ENCODE results near the gene SRMS. TPM values are rescaled to one million over a fixed set of nuclear protein-coding genes. Genes with fewer than 3 reads are reported as not detected.

The SRMS gene
- total and polyA plus RNA-seq, 2 of the 13 experiments (the other 11 are each of a cell fraction or from before 2014, with no cell fraction given) = not detected

DNA sequence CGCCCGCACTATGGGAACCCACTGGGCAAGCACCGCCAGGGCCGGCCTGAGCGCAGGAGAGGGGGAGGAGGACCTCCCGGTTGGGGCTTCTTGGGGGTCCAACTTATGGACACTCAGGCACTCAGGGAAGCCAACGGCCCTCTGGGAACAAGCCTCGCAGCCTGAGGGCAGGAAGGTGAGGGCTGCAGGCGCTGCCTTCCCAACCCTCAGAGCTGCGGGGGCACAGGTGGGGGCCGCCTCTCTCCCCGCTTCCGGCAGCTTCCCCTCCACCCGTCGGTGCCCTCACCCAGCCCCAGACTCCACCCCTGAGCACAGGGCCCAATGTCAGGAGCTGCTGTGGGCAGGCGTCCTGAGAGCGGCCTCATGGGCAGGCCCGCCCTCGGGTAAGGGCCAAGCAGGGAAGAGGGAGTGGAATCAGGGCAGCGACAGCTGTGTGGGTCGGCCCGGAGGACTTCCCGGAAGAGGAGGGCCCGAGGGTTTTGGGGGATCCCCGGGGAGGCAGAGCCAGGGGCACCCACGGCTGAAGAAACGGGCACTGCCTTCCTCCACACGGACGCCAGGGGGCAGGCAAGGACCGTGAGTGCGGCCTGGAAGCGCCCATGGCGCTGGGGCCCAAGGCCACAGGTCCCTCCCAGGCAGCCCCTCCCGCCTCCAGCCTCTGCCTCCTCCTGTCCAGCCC, 9.9 kb downstream of the SRMS start (continued):
- TF ChIP-seq, protein P1, sequence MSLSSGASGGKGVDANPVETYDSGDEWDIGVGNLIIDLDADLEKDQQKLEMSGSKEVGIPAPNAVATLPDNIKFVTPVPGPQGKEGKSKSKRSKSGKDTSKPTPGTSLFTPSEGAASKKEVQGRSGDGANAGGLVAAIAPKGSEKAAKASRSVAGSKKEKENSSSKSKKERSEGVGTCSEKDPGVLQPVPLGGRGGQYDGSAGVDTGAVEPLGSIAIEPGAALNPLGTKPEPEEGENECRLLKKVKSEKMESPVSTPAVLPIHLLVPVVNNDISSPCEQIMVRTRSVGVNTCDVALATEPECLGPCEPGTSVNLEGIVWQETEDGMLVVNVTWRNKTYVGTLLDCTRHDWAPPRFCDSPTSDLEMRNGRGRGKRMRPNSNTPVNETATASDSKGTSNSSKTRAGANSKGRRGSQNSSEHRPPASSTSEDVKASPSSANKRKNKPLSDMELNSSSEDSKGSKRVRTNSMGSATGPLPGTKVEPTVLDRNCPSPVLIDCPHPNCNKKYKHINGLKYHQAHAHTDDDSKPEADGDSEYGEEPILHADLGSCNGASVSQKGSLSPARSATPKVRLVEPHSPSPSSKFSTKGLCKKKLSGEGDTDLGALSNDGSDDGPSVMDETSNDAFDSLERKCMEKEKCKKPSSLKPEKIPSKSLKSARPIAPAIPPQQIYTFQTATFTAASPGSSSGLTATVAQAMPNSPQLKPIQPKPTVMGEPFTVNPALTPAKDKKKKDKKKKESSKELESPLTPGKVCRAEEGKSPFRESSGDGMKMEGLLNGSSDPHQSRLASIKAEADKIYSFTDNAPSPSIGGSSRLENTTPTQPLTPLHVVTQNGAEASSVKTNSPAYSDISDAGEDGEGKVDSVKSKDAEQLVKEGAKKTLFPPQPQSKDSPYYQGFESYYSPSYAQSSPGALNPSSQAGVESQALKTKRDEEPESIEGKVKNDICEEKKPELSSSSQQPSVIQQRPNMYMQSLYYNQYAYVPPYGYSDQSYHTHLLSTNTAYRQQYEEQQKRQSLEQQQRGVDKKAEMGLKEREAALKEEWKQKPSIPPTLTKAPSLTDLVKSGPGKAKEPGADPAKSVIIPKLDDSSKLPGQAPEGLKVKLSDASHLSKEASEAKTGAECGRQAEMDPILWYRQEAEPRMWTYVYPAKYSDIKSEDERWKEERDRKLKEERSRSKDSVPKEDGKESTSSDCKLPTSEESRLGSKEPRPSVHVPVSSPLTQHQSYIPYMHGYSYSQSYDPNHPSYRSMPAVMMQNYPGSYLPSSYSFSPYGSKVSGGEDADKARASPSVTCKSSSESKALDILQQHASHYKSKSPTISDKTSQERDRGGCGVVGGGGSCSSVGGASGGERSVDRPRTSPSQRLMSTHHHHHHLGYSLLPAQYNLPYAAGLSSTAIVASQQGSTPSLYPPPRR (CRISPR knock-in tag; IDR thresholded peaks at IDR 0.05; ENCODE audit: borderline replicate concordance) = peak; percentile 25; the same call in 1 of the 2 replicates
- peak; percentile 90; the same call in 1 of the 2 replicates for TF ChIP-seq BRCA1 (CRISPR knock-in tag; IDR thresholded peaks at IDR 0.05)
- TF ChIP-seq ZNF292 (CRISPR knock-in tag; IDR thresholded peaks at IDR 0.05; ENCODE audit: borderline replicate concordance, low read depth) = peak; percentile 94
- TF ChIP-seq ZNF329 (CRISPR knock-in tag; IDR thresholded peaks at IDR 0.05; ENCODE audit: low read depth) = 0 out of 2 replicates have a peak, but pooled peaks have one; percentile 60
- TF ChIP-seq KLF6 (CRISPR knock-in tag; IDR thresholded peaks at IDR 0.05) = peak; percentile 93; the same call in 1 of the 2 replicates
- peak; percentile 92 for TF ChIP-seq RBM39 (IDR thresholded peaks at IDR 0.05; ENCODE audit: low read depth, low read length, poor library complexity, severe bottlenecking)
- TF ChIP-seq, protein P2, sequence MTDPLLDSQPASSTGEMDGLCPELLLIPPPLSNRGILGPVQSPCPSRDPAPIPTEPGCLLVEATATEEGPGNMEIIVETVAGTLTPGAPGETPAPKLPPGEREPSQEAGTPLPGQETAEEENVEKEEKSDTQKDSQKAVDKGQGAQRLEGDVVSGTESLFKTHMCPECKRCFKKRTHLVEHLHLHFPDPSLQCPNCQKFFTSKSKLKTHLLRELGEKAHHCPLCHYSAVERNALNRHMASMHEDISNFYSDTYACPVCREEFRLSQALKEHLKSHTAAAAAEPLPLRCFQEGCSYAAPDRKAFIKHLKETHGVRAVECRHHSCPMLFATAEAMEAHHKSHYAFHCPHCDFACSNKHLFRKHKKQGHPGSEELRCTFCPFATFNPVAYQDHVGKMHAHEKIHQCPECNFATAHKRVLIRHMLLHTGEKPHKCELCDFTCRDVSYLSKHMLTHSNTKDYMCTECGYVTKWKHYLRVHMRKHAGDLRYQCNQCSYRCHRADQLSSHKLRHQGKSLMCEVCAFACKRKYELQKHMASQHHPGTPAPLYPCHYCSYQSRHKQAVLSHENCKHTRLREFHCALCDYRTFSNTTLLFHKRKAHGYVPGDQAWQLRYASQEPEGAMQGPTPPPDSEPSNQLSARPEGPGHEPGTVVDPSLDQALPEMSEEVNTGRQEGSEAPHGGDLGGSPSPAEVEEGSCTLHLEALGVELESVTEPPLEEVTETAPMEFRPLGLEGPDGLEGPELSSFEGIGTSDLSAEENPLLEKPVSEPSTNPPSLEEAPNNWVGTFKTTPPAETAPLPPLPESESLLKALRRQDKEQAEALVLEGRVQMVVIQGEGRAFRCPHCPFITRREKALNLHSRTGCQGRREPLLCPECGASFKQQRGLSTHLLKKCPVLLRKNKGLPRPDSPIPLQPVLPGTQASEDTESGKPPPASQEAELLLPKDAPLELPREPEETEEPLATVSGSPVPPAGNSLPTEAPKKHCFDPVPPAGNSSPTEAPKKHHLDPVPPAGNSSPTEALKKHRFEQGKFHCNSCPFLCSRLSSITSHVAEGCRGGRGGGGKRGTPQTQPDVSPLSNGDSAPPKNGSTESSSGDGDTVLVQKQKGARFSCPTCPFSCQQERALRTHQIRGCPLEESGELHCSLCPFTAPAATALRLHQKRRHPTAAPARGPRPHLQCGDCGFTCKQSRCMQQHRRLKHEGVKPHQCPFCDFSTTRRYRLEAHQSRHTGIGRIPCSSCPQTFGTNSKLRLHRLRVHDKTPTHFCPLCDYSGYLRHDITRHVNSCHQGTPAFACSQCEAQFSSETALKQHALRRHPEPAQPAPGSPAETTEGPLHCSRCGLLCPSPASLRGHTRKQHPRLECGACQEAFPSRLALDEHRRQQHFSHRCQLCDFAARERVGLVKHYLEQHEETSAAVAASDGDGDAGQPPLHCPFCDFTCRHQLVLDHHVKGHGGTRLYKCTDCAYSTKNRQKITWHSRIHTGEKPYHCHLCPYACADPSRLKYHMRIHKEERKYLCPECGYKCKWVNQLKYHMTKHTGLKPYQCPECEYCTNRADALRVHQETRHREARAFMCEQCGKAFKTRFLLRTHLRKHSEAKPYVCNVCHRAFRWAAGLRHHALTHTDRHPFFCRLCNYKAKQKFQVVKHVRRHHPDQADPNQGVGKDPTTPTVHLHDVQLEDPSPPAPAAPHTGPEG (CRISPR knock-in tag; IDR thresholded peaks at IDR 0.05) = peak; percentile 87
- TF ChIP-seq, protein P3, sequence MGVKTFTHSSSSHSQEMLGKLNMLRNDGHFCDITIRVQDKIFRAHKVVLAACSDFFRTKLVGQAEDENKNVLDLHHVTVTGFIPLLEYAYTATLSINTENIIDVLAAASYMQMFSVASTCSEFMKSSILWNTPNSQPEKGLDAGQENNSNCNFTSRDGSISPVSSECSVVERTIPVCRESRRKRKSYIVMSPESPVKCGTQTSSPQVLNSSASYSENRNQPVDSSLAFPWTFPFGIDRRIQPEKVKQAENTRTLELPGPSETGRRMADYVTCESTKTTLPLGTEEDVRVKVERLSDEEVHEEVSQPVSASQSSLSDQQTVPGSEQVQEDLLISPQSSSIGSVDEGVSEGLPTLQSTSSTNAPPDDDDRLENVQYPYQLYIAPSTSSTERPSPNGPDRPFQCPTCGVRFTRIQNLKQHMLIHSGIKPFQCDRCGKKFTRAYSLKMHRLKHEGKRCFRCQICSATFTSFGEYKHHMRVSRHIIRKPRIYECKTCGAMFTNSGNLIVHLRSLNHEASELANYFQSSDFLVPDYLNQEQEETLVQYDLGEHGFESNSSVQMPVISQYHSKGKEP (CRISPR knock-in tag; IDR thresholded peaks at IDR 0.05) = 0 out of 2 replicates have a peak, but pooled peaks have one; percentile 68
- TF ChIP-seq ZBTB3 (CRISPR knock-in tag; IDR thresholded peaks at IDR 0.05; ENCODE audit: borderline replicate concordance, low read depth) = no peak; the same call in 1 of the 2 replicates
- TF ChIP-seq, protein P4, sequence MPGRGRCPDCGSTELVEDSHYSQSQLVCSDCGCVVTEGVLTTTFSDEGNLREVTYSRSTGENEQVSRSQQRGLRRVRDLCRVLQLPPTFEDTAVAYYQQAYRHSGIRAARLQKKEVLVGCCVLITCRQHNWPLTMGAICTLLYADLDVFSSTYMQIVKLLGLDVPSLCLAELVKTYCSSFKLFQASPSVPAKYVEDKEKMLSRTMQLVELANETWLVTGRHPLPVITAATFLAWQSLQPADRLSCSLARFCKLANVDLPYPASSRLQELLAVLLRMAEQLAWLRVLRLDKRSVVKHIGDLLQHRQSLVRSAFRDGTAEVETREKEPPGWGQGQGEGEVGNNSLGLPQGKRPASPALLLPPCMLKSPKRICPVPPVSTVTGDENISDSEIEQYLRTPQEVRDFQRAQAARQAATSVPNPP (CRISPR knock-in tag; IDR thresholded peaks at IDR 0.05) = no peak
- TF ChIP-seq ZNF629 (CRISPR knock-in tag; conservative IDR thresholded peaks at IDR 0.05) = peak; percentile 28; the same call in 1 of the 2 replicates
- TF ChIP-seq, protein P5, sequence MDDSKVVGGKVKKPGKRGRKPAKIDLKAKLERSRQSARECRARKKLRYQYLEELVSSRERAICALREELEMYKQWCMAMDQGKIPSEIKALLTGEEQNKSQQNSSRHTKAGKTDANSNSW (CRISPR knock-in tag; IDR thresholded peaks at IDR 0.05; ENCODE audit: borderline replicate concordance) = peak; percentile 56; the same call in 1 of the 2 replicates
- no peak for TF ChIP-seq ZNF12 (CRISPR knock-in tag; IDR thresholded peaks at IDR 0.05)
- TF ChIP-seq ARNTL (CRISPR knock-in tag; IDR thresholded peaks at IDR 0.05) = peak; percentile 64; the same call in 1 of the 2 replicates
